ENCODE measurements around the gene DNAJC1.

DNA sequence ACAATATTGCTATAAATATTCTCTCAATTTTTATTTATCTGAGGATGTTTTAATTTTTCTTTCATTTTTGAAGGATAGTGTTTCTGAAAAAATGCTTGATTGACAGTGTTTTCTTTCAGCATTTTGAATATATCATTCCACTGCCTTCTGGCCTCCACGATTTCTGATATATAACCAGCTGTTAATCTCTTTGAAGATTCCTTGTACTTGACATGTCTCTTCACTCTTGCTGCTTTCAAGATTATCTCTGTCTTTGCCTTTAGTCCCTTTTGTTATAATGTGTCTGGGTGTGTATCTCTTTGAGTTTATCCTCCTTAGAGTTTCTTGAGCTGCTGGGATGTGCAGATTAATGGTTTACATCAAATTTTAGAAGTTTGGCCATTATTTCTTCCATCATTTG lies 22.8 kb upstream of the DNAJC1 start:
- TF ChIP-seq, protein P1, sequence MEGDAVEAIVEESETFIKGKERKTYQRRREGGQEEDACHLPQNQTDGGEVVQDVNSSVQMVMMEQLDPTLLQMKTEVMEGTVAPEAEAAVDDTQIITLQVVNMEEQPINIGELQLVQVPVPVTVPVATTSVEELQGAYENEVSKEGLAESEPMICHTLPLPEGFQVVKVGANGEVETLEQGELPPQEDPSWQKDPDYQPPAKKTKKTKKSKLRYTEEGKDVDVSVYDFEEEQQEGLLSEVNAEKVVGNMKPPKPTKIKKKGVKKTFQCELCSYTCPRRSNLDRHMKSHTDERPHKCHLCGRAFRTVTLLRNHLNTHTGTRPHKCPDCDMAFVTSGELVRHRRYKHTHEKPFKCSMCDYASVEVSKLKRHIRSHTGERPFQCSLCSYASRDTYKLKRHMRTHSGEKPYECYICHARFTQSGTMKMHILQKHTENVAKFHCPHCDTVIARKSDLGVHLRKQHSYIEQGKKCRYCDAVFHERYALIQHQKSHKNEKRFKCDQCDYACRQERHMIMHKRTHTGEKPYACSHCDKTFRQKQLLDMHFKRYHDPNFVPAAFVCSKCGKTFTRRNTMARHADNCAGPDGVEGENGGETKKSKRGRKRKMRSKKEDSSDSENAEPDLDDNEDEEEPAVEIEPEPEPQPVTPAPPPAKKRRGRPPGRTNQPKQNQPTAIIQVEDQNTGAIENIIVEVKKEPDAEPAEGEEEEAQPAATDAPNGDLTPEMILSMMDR (IDR thresholded peaks at IDR 0.05; ENCODE audit: low read depth, low read length, poor library complexity, severe bottlenecking): no peak
- TF ChIP-seq EZH2phosphoT487 (IDR thresholded peaks at IDR 0.05; ENCODE audit: borderline replicate concordance, low read length): no peak
